Uterus (tissue), 4 donors: ENCODE measurements around the gene TUBAL3. TPM values are rescaled to one million over a fixed set of nuclear protein-coding genes. Genes with fewer than 3 reads are reported as not detected.

ENCODE experiments used
- DNase-seq, 2 donors: peaks; one replicate each; pipeline ENCODE4 v3.0.0-alpha.2; 2019 to 2020
- H3K27ac ChIP-seq, 2 donors: fragments of 200-600 bp; sonication (generic); 1 replicate in 1 of 2; 2 replicates in 1 of 2; pipeline ENCODE4 v1.5.1; 2016 to 2018
- H3K27me3 ChIP-seq, 2 donors: fragments of 200-600 bp; sonication (generic); one replicate each; pipeline ENCODE4 v1.5.1; 2018 to 2019; ENCODE audit warnings: control low read depth in 1 of 2
- H3K36me3 ChIP-seq, 2 donors: fragments of 200-600 bp; sonication (generic); one replicate each; pipeline ENCODE4 v1.5.1; 2019; ENCODE audit warnings: control low read depth in 1 of 2
- H3K4me1 ChIP-seq, 2 donors: fragments of 200-600 bp; sonication (generic); one replicate each; pipeline ENCODE4 v1.5.1; 2018 to 2019; ENCODE audit warnings: control low read depth in 1 of 2
- H3K4me3 ChIP-seq, 2 donors: fragments of 200-600 bp; sonication (generic); 1 replicate in 1 of 2; 2 replicates in 1 of 2; pipeline ENCODE4 v1.5.1; 2018 to 2019; ENCODE audit warnings: mild to moderate bottlenecking in 1 of 2
- H3K9me3 ChIP-seq, 2 donors: fragments of 200-600 bp; sonication (generic); one replicate each; pipeline ENCODE4 v1.5.1; 2019; ENCODE audit warnings: control low read depth in 1 of 2
- POLR2A ChIP-seq, 2 donors: fragments of 450-650 bp; IDR thresholded peaks; one replicate each; pipeline ENCODE4 v1.6.1; 2016; ENCODE audit warnings: antibody characterized with exemption in 2 of 2, mild to moderate bottlenecking in 1 of 2, moderate library complexity in 1 of 2
- intact Hi-C: fragments of 100-400 bp; cut with DNase I; formaldehyde crosslinking; loops from one replicate; pipeline ENCODE4 v1.15.1; 2023; ENCODE audit warnings: low total_unique reads
- total RNA-seq, 4 donors: library from RNA; depleted of rRNA in 3 of 4; stranded (reverse); fragments of >200 nt in 3 of 4; gene quantifications; one replicate each; pipeline versions ENCODE4 v1.1.0 to v1.2.4, GENCODE V29; 2014 to 2023
- TF ChIP-seq, protein P1 (sequence below), 4 experiments: fragments of 200-600 bp in 2 of 4; fragments of 450-650 bp in 2 of 4; sonication (generic) in 2 of 4; IDR thresholded peaks; one replicate each; pipeline ENCODE4 v1.5.1; 2016 to 2019; ENCODE audit warnings: antibody characterized with exemption in 4 of 4, mild to moderate bottlenecking in 2 of 4, moderate library complexity in 1 of 4
- donor health status: DM: yes; HTN: yes; CAD: no.

Gene TUBAL3
- total RNA-seq, 4 donors from 2014 or later, result not detected

DNA sequence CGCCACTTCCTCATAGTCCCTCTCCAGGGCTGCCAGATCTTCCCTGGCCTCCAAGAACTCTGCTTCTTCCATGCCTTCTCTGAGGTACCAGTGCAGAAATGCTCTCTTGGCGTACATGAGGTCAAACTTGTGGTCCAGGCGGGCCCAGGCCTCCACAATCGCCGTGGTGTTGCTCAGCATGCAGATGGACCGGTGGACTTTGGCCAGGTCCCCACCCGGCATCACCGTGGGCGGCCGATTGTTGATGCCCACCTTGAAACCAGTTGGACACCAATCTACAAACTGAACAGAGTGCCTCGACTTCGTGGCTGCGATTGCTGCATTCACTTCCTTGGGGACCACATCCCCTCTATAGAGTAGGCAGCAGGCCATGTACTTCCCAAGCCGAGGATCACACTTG lies 11.1 kb downstream of the TUBAL3 start:
- DNase-seq, result no peak
- Histone ChIP-seq H3K4me3 (no peak overlapping the region), H3K27ac (no peak overlapping the region), H3K36me3 (no peaks in the 10 kb centered on the region), H3K9me3 (no peaks in the 10 kb centered on the region), H3K4me1 (no peaks in the 10 kb centered on the region), H3K27me3 (no peaks in the 10 kb centered on the region)
- intact Hi-C loops, result no loop called here
- no peak for TF ChIP-seq POLR2A (IDR thresholded peaks at IDR 0.05)
- TF ChIP-seq, protein P1, sequence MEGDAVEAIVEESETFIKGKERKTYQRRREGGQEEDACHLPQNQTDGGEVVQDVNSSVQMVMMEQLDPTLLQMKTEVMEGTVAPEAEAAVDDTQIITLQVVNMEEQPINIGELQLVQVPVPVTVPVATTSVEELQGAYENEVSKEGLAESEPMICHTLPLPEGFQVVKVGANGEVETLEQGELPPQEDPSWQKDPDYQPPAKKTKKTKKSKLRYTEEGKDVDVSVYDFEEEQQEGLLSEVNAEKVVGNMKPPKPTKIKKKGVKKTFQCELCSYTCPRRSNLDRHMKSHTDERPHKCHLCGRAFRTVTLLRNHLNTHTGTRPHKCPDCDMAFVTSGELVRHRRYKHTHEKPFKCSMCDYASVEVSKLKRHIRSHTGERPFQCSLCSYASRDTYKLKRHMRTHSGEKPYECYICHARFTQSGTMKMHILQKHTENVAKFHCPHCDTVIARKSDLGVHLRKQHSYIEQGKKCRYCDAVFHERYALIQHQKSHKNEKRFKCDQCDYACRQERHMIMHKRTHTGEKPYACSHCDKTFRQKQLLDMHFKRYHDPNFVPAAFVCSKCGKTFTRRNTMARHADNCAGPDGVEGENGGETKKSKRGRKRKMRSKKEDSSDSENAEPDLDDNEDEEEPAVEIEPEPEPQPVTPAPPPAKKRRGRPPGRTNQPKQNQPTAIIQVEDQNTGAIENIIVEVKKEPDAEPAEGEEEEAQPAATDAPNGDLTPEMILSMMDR (IDR thresholded peaks at IDR 0.05), result no peak

DNA sequence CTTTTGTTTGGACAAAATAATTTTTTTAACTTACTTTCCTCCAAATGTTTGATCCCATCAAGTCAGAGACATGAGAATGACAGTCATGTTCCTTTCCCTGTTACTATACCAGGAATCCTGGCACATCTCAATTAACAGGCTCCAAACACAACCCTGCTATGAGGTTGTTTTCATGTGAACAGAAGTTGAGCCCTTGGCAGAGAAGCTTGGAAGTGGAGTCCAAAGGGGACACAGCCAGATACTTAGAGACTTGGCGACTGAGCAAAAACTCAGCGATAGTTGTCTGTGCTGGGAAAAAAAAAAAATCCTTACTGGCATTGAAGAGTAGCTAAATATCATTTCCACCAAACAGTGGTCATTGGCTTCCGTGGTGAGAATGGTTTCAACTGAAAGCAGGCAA lies 12.8 kb downstream of the TUBAL3 start:
- Histone ChIP-seq H3K27ac (no peak overlapping the region), H3K4me1 (no peaks in the 10 kb centered on the region), H3K36me3 (no peaks in the 10 kb centered on the region), H3K9me3 (no peaks in the 10 kb centered on the region), H3K27me3 (no peaks in the 10 kb centered on the region), H3K4me3 (no peak overlapping the region)
- TF ChIP-seq, protein P1 (IDR thresholded peaks at IDR 0.05), result no peak
- TF ChIP-seq POLR2A (IDR thresholded peaks at IDR 0.05), result no peak
- no peak for DNase-seq
- intact Hi-C loops, result no loop called here

DNA sequence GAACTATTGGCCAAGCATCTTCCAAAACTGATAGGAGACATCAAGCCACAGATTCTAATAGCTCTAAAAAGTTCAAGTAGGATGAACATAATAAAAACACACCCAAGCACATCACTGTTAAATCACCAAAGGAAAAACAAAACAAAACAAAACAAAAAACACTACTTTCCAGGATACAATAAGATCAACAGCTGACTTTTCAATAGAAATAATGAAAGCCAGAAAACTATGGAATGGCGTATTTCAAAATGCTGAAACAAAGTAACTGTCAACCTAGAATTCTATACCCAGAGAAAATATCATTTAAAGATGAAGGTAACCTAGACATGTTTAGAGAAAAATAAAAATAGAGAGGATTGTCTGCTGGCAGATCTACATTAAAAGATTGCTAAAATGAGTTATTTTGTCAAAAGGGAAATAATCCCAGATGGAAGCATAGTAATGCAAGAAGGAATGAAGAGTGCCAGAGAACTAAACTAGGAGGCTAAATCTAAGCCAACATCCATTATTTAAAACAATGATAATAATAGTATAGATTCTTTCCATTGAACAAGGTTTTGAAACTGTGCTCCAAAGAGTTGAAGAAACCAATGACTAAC lies 13.9 kb downstream of the TUBAL3 start:
- Histone ChIP-seq H3K27me3 (no peaks in the 10 kb centered on the region), H3K4me1 (no peaks in the 10 kb centered on the region), H3K36me3 (no peaks in the 10 kb centered on the region), H3K4me3 (no peak overlapping the region), H3K9me3 (no peaks in the 10 kb centered on the region), H3K27ac (no peak overlapping the region)
- intact Hi-C loops, result no loop called here
- no peak for DNase-seq
- TF ChIP-seq, protein P1 (IDR thresholded peaks at IDR 0.05), result no peak
- no peak for TF ChIP-seq POLR2A (IDR thresholded peaks at IDR 0.05)

DNA sequence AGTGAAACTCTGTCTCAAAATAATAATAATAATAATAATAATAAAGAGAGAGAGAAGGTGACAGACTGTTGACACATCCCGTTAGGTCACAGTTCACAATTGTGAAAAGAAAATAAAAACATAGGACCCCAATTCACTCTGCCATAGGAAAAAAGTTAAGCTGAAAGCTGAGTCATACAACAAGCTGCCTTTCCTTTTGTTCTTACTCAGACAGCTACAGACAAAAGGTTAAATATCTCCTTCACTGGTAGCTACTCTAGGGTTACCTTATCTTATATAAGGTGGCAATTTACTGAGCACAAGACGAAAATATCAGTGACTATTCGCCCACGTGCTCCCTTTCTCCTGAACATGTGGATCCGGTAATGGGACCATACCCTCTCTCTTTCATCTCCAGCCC lies 17.5 kb downstream of the TUBAL3 start:
- Histone ChIP-seq H3K27me3 (no peaks in the 10 kb centered on the region), H3K27ac (no peak overlapping the region), H3K4me3 (no peak overlapping the region), H3K36me3 (no peaks in the 10 kb centered on the region), H3K9me3 (no peaks in the 10 kb centered on the region), H3K4me1 (no peaks in the 10 kb centered on the region)
- DNase-seq, result no peak
- intact Hi-C loops, result no loop called here
- no peak for TF ChIP-seq POLR2A (IDR thresholded peaks at IDR 0.05)
- TF ChIP-seq, protein P1 (IDR thresholded peaks at IDR 0.05), result no peak

DNA sequence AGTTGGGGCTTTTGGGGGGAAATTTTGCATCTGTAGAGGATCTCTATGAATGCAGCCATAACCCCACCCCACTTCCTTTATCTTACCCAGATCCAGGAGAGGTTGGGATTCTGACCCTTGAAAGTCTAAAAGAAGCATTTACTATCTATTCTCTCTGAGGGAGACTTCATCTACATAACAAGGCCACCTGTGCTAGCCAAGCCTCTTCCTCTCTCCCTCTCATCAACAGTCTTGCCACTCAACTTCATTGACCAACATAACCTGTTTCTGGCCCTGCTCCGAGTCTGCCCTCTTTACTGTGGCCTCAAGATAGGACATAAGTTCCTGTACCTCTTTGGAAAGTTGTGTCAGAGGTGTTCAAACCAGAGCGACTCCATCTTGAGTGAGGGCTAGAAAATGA lies 19.4 kb downstream of the TUBAL3 start:
- Histone ChIP-seq H3K9me3 (no peaks in the 10 kb centered on the region), H3K27me3 (no peaks in the 10 kb centered on the region), H3K4me1 (no peaks in the 10 kb centered on the region), H3K36me3 (no peaks in the 10 kb centered on the region), H3K4me3 (no peak overlapping the region), H3K27ac (no peak overlapping the region)
- TF ChIP-seq POLR2A (IDR thresholded peaks at IDR 0.05), result no peak
- TF ChIP-seq, protein P1 (IDR thresholded peaks at IDR 0.05), result no peak
- DNase-seq, result no peak
- intact Hi-C loops, result no loop called here
